Left ventricle myocardium inferior (tissue), 1 donor: ENCODE data around the gene SDK2. TPM values are rescaled to one million over a fixed set of nuclear protein-coding genes. Genes with fewer than 3 reads are reported as not detected.

Experiments used
- DNase-seq: peaks from one replicate; pipeline ENCODE4 v3.0.0-alpha.2; 2020
- H3K27ac ChIP-seq: fragments of 200-600 bp; replicated peaks from 2 replicates; pipeline ENCODE4 v1.8.0; 2021
- H3K27me3 ChIP-seq: fragments of 200-600 bp; 2 replicates; pipeline ENCODE4 v1.8.0; 2021; ENCODE audit warnings: low read depth
- H3K36me3 ChIP-seq: fragments of 200-600 bp; 2 replicates; pipeline ENCODE4 v1.8.0; 2021
- H3K4me1 ChIP-seq: fragments of 200-600 bp; 2 replicates; pipeline ENCODE4 v1.8.0; 2021
- H3K4me3 ChIP-seq: fragments of 200-600 bp; 2 replicates; pipeline ENCODE4 v1.8.0; 2021; ENCODE audit warnings: mild to moderate bottlenecking, moderate library complexity
- H3K9me3 ChIP-seq: fragments of 200-600 bp; replicated peaks from 2 replicates; pipeline ENCODE4 v1.8.0; 2021
- CTCF ChIP-seq: fragments of 200-600 bp; IDR thresholded peaks from 2 replicates; pipeline ENCODE4 v1.8.0; 2021; ENCODE audit warnings: antibody characterized with exemption, mild to moderate bottlenecking, borderline replicate concordance
- intact Hi-C: fragments of 100-400 bp; cut with micrococcal nuclease; formaldehyde crosslinking; loops from one replicate; pipeline ENCODE4 v1.11.0; 2022
- total RNA-seq: library from RNA; stranded (reverse); fragmentation: NEBNext Ultra II Directional; extraction: Animal tissue kit (Norgen Biotek cat#: 25700); gene quantifications from one replicate; pipeline ENCODE4 v1.2.1, GENCODE V29; 2021
- donor health status: DM: no; HTN: yes; CAD: no; lungs with severe emphysema.

SDK2 gene
- total RNA-seq, 1 donor from 2014 or later, result 2.2 TPM

- Histone ChIP-seq H3K9me3 (peaks cover 28% of the 10 kb centered on the region), H3K4me3 (no peak overlapping the region), H3K4me1 (no peaks in the 10 kb centered on the region), H3K27ac (no peak overlapping the region), H3K27me3 (peaks cover 43% of the 10 kb centered on the region), H3K36me3 (no peaks in the 10 kb centered on the region)
- intact Hi-C loops, result no loop called here
- no peak for DNase-seq
- TF ChIP-seq CTCF, result no peak
These were observed 34.8 kb upstream of the SDK2 start for GRCh38 chr17:73678999-73679398.

- H3K27me3 ChIP-seq, result peaks cover 42% of the 10 kb centered on the region
- H3K4me3 ChIP-seq, result no peak overlapping the region
- no peak for DNase-seq
- intact Hi-C loops, result no loop called here
- no peak for TF ChIP-seq CTCF
- no peaks in the 10 kb centered on the region for H3K36me3 ChIP-seq
- no peaks in the 10 kb centered on the region for H3K4me1 ChIP-seq
- no peak overlapping the region for H3K27ac ChIP-seq
- peaks cover 17% of the 10 kb centered on the region for H3K9me3 ChIP-seq
These were observed 25.5 kb upstream of the SDK2 start for GRCh38 chr17:73669771-73670170.

GRCh38 chr17:73667181-73667959, 23.1 kb upstream of the SDK2 start:
- no peak for DNase-seq
- H3K9me3 ChIP-seq, result peaks cover 17% of the 10 kb centered on the region
- no peaks in the 10 kb centered on the region for H3K4me1 ChIP-seq
- intact Hi-C loops, result no loop called here
- H3K27ac ChIP-seq, result no peak overlapping the region
- TF ChIP-seq CTCF, result no peak
- H3K4me3 ChIP-seq, result no peak overlapping the region
- peaks cover 65% of the 10 kb centered on the region for H3K27me3 ChIP-seq
- no peaks in the 10 kb centered on the region for H3K36me3 ChIP-seq

GRCh38 chr17:73663614-73664013, 19.4 kb upstream of the SDK2 start:
- Histone ChIP-seq H3K27ac (no peak overlapping the region), H3K4me1 (no peaks in the 10 kb centered on the region), H3K27me3 (peaks cover 57% of the 10 kb centered on the region), H3K4me3 (no peak overlapping the region), H3K36me3 (no peaks in the 10 kb centered on the region), H3K9me3 (no peaks in the 10 kb centered on the region)
- intact Hi-C loops, result no loop called here
- no peak for TF ChIP-seq CTCF
- no peak for DNase-seq

- no peak overlapping the region for H3K27ac ChIP-seq
- H3K4me3 ChIP-seq, result no peak overlapping the region
- H3K4me1 ChIP-seq, result no peaks in the 10 kb centered on the region
- H3K27me3 ChIP-seq, result peaks cover 44% of the 10 kb centered on the region
- TF ChIP-seq CTCF, result no peak
- no peaks in the 10 kb centered on the region for H3K9me3 ChIP-seq
- no peak for DNase-seq
- intact Hi-C loops, result no loop called here
- H3K36me3 ChIP-seq, result no peaks in the 10 kb centered on the region
These were observed 16.1 kb upstream of the SDK2 start for GRCh38 chr17:73660366-73660765.
